ENCODE results near the gene SCN4A.
"Not testable (repeated sequence)": the region's sequence is repeated elsewhere in the genome, so short reads cannot be mapped to it uniquely, and the experiment has no call there.

The SCN4A gene

GRCh38 chr17:63931981-63932561, 40.6 kb downstream of the SCN4A start, which contains the start of gene CD79B:
TSS of gene CD79B (minus strand) at chr17:63932331. CDS start at chr17:63932261, 70 bp downstream.
- Mint-ChIP-seq H3K9me3 (no peaks in the 10 kb centered on the region), H3K4me1 (ENCODE audit: low read depth) (peaks cover 12% of the 10 kb centered on the region), H3K27me3 (ENCODE audit: low read depth) (peaks cover 4% of the 10 kb centered on the region), H3K27ac (peak within 1 kb of the TSS; percentile 91), H3K36me3 (ENCODE audit: low read depth) (peaks cover 12% of the 10 kb centered on the region), H3K4me3 (peak within 1 kb of the TSS; percentile 94)

GRCh38 chr17:63930951-63931575, 41.7 kb downstream of the SCN4A start:
- Mint-ChIP-seq H3K36me3 (ENCODE audit: low read depth) (peaks cover 12% of the 10 kb centered on the region), H3K27ac (peak overlapping the region; percentile 81), H3K4me1 (ENCODE audit: low read depth) (peaks cover 12% of the 10 kb centered on the region), H3K27me3 (ENCODE audit: low read depth) (peaks cover 2% of the 10 kb centered on the region), H3K9me3 (no peaks in the 10 kb centered on the region), H3K4me3 (peak overlapping the region; percentile 94)

- peak overlapping the region; percentile 94 for H3K4me3 Mint-ChIP-seq
- peak overlapping the region; percentile 81 for H3K27ac Mint-ChIP-seq
- H3K9me3 Mint-ChIP-seq: no peaks in the 10 kb centered on the region
- peaks cover 12% of the 10 kb centered on the region for H3K36me3 Mint-ChIP-seq (ENCODE audit: low read depth)
- H3K4me1 Mint-ChIP-seq (ENCODE audit: low read depth): peaks cover 12% of the 10 kb centered on the region
- H3K27me3 Mint-ChIP-seq (ENCODE audit: low read depth): no peaks in the 10 kb centered on the region
Observed at GRCh38 chr17:63929860-63930766, 42.6 kb downstream of the SCN4A start.

GRCh38 chr17:63928966-63929695, 43.6 kb downstream of the SCN4A start:
- peak overlapping the region; percentile 68 for H3K27ac Mint-ChIP-seq
- no peak overlapping the region for H3K4me3 Mint-ChIP-seq
- no peaks in the 10 kb centered on the region for H3K27me3 Mint-ChIP-seq (ENCODE audit: low read depth)
- peaks cover 12% of the 10 kb centered on the region for H3K4me1 Mint-ChIP-seq (ENCODE audit: low read depth)
- peaks cover 12% of the 10 kb centered on the region for H3K36me3 Mint-ChIP-seq (ENCODE audit: low read depth)
- no peaks in the 10 kb centered on the region for H3K9me3 Mint-ChIP-seq

- Mint-ChIP-seq H3K27ac (no peak overlapping the region), H3K4me3 (no peak overlapping the region), H3K36me3 (ENCODE audit: low read depth) (peaks cover 12% of the 10 kb centered on the region), H3K27me3 (ENCODE audit: low read depth) (no peaks in the 10 kb centered on the region), H3K4me1 (ENCODE audit: low read depth) (peaks cover 12% of the 10 kb centered on the region), H3K9me3 (no peaks in the 10 kb centered on the region)
Observed at GRCh38 chr17:63928172-63928666, 44.5 kb downstream of the SCN4A start.

GRCh38 chr17:63927464-63928171, 45.1 kb downstream of the SCN4A start:
- H3K4me3 Mint-ChIP-seq: no peak overlapping the region
- peaks cover 12% of the 10 kb centered on the region for H3K36me3 Mint-ChIP-seq (ENCODE audit: low read depth)
- peaks cover 12% of the 10 kb centered on the region for H3K4me1 Mint-ChIP-seq (ENCODE audit: low read depth)
- H3K9me3 Mint-ChIP-seq: no peaks in the 10 kb centered on the region
- H3K27me3 Mint-ChIP-seq (ENCODE audit: low read depth): no peaks in the 10 kb centered on the region
- no peak overlapping the region for H3K27ac Mint-ChIP-seq

- no peaks in the 10 kb centered on the region for H3K27me3 Mint-ChIP-seq (ENCODE audit: low read depth)
- no peak overlapping the region for H3K27ac Mint-ChIP-seq
- H3K36me3 Mint-ChIP-seq (ENCODE audit: low read depth): peaks cover 12% of the 10 kb centered on the region
- peaks cover 5% of the 10 kb centered on the region for H3K4me1 Mint-ChIP-seq (ENCODE audit: low read depth)
- no peak overlapping the region for H3K4me3 Mint-ChIP-seq
- no peaks in the 10 kb centered on the region for H3K9me3 Mint-ChIP-seq
Observed at GRCh38 chr17:63926164-63926563, 46.6 kb downstream of the SCN4A start.

GRCh38 chr17:63925615-63926014, 47.1 kb downstream of the SCN4A start:
- peaks cover 9% of the 10 kb centered on the region for H3K36me3 Mint-ChIP-seq (ENCODE audit: low read depth)
- no peaks in the 10 kb centered on the region for H3K27me3 Mint-ChIP-seq (ENCODE audit: low read depth)
- peaks cover under 1% of the 10 kb centered on the region for H3K4me1 Mint-ChIP-seq (ENCODE audit: low read depth)
- H3K9me3 Mint-ChIP-seq: no peaks in the 10 kb centered on the region
- no peak overlapping the region for H3K4me3 Mint-ChIP-seq
- H3K27ac Mint-ChIP-seq: no peak overlapping the region

GRCh38 chr17:63922402-63922801, 50.3 kb downstream of the SCN4A start:
- H3K9me3 Mint-ChIP-seq; H3K36me3 Mint-ChIP-seq (ENCODE audit: low read depth); H3K4me3 Mint-ChIP-seq; H3K27ac Mint-ChIP-seq; H3K27me3 Mint-ChIP-seq (ENCODE audit: low read depth); H3K4me1 Mint-ChIP-seq (ENCODE audit: low read depth): not testable (repeated sequence)

- H3K27me3 Mint-ChIP-seq (ENCODE audit: low read depth): peaks cover 12% of the 10 kb centered on the region
Observed at GRCh38 chr17:63920779-63921178, 51.9 kb downstream of the SCN4A start.

GRCh38 chr17:63920050-63920449, 52.7 kb downstream of the SCN4A start:
- peaks cover 16% of the 10 kb centered on the region for H3K27me3 Mint-ChIP-seq (ENCODE audit: low read depth)
- not testable (repeated sequence) for H3K27ac Mint-ChIP-seq; H3K9me3 Mint-ChIP-seq; H3K36me3 Mint-ChIP-seq (ENCODE audit: low read depth); H3K4me3 Mint-ChIP-seq
- H3K4me1 Mint-ChIP-seq (ENCODE audit: low read depth): peaks cover 11% of the 10 kb centered on the region

More at GRCh38 chr17:63920779-63921178, 51.9 kb downstream of the SCN4A start:
- H3K27ac Mint-ChIP-seq; H3K4me3 Mint-ChIP-seq; H3K9me3 Mint-ChIP-seq; H3K36me3 Mint-ChIP-seq (ENCODE audit: low read depth): not testable (repeated sequence)
- peaks cover 11% of the 10 kb centered on the region for H3K4me1 Mint-ChIP-seq (ENCODE audit: low read depth)

- H3K4me3 Mint-ChIP-seq: no peak overlapping the region
- H3K27ac Mint-ChIP-seq: no peak overlapping the region
- peaks cover 16% of the 10 kb centered on the region for H3K27me3 Mint-ChIP-seq (ENCODE audit: low read depth)
- no peaks in the 10 kb centered on the region for H3K36me3 Mint-ChIP-seq (ENCODE audit: low read depth)
- peaks cover 11% of the 10 kb centered on the region for H3K4me1 Mint-ChIP-seq (ENCODE audit: low read depth)
- no peaks in the 10 kb centered on the region for H3K9me3 Mint-ChIP-seq
Observed at GRCh38 chr17:63919311-63919723, 53.4 kb downstream of the SCN4A start.

- peaks cover 11% of the 10 kb centered on the region for H3K4me1 Mint-ChIP-seq (ENCODE audit: low read depth)
- H3K4me3 Mint-ChIP-seq; H3K36me3 Mint-ChIP-seq (ENCODE audit: low read depth); H3K9me3 Mint-ChIP-seq; H3K27ac Mint-ChIP-seq: not testable (repeated sequence)
- peaks cover 16% of the 10 kb centered on the region for H3K27me3 Mint-ChIP-seq (ENCODE audit: low read depth)
Observed at GRCh38 chr17:63918789-63919305, 53.9 kb downstream of the SCN4A start, which contains the start of gene GH1. TSS of gene GH1 (minus strand) at chr17:63918839. CDS start at chr17:63918776, 63 bp downstream.

Measured in T-helper 1 cell treated with Interleukin-12 subunit alpha and Interleukin-12 subunit beta and Interleukin-4 antibody, amounts not matched to agents 30 μg/mL and 1 μg/mL, for 36 hours (primary cell).